ENCODE results near the gene NR6A1.

The NR6A1 gene

DNA sequence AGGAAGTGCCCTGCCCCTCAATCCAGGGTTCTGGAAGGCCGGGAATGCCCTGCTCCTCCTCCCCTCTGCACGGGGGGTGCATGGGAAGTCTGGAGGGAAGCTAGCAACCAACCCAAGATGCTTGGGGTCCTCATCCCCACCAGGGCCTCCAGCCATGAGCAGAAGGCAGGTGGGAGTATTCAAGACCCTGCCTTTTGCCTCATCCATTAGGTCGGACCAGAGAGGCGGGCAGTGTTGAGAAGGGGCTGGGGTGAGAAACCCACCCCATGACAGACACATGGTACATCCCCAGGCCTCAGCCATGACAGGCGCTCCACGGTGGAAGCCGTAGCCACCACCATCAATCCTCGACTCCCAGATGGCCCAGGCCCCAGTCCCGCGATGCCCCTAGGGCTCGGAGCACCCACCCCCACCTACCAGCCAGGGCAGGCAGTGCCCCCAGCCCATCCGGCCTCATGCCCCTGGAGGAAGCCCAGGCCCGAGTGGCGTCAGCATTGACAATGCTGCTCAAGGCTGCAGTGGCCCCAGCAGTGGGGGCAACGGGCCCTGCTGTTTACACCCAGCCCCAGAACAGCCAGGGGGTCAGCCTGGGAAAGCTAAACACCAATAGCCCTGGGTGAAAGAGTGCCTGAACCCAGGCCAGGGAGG is 272.5 kb downstream of the NR6A1 start:
- DNase-seq: no peak

DNA sequence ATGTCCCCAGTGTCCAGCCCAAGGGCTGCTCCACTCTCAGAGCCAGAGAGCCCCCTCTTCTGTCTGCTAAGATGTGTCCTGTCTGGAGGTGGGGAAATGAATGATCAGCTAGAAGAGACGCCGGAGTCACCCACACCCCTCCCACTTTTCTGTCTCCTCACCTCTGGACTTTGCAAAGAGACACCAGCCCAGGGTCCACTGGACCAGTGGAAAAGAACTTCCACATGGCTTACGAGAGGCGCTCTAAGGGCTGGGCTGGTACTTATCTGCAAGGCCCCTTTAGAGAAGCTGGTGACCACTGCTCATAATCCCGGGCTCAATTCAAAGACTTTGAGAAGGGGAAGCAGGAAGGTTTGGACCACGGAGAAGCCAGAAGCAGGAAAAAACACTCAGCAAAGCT is 273.1 kb downstream of the NR6A1 start:
- DNase-seq: no peak

DNA sequence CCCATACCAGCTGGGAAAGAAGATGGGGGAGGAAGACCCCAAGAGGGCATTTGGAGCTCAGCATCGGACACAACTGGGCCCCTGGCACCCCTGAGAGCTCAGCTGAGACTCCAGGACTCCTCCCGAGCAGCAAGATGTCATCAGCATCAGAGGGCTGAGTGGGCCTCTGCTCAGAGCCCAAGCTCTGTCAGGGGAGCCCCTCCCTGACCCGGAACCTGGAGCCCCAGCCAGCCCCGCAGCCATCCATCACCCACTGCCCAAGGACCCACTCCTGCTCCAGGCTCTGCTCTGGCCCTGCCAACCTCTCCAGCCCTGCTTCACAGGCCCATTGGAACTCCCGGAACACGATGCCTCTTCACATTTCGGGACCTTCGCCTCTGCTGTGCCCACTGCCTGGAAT is 273.7 kb downstream of the NR6A1 start:
- no peak for DNase-seq

DNA sequence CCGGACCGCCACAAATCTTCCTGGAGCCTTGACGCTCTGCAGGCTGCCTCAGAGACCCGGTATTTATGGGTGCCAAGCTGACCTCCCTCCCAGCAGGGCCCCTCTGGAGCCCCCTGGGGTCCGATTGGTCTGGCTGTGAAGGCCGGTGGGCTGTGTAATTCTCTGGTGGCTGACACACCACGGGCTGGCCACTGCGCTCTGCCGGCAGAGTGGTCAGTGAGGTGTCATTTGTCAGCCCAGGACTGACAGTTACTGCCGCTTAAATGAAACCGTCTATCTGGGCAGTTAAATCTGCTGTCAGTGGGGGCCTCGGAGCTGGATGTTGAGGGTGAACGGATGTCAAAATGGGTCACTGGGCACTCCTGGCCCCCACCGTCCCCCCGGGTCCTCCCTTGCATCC is 274.6 kb downstream of the NR6A1 start:
- no peak for DNase-seq

DNA sequence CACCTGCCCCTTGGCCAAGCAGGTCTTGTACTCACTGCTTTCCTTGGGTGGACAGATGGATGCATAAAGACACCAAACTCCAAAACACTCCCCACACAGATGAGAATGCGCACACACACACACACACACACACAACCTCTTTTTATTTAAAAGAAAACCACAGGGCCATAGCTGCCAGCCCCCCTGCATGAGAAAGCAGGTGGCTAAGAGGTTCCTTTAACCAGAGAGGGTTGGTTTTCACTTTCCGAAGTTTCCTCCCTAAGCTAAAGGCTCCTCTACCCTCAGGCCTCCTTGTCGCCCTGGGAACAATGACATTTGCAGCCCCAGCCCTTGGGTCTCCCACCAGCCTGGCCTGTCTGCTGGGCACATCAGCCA is 275.0 kb downstream of the NR6A1 start:
- no peak for DNase-seq

DNA sequence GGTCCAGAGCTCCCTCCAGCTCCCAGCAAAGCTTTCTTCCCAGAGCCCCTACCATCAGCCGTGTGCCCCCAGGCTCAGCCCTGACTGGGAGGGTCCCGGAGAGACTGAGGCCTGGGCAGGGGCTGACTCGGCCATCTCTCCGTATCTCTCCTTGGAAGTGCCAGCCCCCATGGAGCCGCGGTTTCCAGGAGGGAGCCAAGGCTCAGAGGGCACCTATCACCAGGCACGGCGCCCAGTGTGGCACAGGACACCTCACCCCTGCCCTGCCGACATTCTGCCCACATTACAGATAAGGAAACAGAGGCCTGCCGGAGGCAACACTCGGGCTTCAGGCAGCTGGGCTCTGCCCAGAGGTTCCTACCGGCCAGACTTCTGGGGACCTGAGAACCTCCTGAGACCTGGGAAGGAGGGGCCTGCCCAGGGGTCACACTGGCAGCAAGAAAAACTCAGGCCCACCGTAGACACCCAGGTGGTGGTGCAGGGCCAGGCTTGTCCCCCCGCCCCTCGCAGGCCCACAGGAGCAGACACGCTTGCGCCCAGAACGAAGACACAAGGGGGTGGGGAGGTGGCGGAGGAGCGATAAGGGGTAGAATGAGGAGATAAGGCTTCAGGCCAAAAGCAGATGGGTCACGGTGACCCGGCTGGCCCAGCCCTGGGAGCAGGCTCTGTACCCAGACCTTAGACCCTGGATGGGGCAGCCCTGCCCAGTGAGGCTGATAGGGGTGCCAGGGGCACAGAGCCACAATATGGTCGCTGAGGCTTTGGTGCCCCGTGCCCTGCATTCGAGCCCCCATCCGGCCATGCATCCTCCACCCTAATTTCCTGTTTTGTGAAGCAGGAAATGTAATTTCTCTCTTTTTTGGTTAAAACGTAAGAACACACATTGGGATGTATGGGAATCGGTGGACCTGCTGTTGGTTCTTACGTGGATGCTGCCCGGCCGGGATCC is 275.7 kb downstream of the NR6A1 start:
- no peak for DNase-seq

DNA sequence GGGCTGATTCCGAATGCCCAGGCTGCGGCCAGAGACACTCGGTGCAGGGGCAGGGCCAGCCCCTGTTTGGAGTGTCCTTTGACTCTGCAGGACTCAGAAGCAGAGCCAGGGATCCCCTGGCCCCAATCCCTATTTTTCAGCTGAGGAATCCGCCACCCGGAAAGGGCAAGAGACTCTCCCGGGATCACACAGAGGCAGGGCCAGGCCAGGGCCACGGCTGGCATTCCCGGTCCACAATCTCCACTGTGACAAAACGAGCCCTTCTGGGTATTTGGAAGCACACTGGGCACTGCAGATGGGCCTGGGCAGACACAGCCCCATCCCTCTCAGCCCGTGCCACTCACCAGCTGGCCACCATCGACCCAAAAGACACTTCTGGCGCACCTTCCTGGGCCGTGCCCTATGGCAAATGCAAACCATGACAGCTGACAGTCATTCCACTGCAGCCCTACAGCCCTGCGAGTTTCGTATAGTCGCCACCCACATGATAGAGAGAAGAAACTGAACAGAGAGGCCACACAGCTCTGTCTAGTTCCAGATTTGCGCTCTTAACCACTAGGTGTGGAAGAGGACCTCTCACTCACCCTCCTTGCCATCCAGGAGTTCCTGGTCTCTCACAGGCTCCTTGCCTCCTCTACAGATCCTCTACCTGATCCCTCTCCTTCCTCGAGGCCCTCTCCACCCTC is 277.2 kb downstream of the NR6A1 start:
- DNase-seq: no peak

DNA sequence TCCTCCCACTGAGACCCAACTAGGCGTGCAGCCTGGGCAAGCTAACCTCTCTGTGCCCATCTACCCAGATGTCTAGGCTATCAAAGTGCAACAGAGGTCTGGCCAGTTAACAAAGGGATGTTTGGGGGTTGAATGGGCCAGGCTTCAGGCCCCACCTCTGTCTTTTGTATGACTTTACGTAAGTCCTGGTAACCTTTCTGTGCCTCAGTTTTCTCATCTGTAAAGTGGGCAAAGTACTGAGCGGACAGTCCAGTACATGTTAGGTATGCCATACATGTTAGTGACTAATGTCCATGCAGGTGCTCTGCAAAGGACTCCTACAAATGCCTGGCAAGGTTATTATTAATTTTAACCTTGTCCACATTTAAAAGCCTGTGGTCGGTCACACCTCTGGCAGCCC is 277.9 kb downstream of the NR6A1 start:
- DNase-seq: no peak

DNA sequence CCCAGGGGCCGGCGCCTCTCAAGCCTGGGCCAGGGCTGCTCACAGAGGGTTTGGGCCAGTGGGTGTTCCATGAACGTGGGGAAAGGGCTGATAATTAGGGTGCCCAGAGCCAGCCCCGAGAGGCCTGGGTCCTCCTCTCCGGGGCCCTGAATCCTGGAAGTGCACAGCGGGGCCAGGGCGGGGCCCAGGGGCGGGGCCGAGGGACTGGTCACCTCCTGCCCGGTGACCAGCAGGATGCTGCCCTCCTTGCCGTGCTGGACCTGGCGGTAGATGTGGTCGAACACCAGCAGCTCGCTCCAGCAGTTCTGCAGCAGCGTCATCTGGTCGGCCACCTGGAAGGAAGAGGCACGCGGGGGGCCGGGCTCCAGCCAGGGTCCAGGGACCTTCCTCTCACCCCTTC is 278.3 kb downstream of the NR6A1 start:
- no peak for DNase-seq

DNA sequence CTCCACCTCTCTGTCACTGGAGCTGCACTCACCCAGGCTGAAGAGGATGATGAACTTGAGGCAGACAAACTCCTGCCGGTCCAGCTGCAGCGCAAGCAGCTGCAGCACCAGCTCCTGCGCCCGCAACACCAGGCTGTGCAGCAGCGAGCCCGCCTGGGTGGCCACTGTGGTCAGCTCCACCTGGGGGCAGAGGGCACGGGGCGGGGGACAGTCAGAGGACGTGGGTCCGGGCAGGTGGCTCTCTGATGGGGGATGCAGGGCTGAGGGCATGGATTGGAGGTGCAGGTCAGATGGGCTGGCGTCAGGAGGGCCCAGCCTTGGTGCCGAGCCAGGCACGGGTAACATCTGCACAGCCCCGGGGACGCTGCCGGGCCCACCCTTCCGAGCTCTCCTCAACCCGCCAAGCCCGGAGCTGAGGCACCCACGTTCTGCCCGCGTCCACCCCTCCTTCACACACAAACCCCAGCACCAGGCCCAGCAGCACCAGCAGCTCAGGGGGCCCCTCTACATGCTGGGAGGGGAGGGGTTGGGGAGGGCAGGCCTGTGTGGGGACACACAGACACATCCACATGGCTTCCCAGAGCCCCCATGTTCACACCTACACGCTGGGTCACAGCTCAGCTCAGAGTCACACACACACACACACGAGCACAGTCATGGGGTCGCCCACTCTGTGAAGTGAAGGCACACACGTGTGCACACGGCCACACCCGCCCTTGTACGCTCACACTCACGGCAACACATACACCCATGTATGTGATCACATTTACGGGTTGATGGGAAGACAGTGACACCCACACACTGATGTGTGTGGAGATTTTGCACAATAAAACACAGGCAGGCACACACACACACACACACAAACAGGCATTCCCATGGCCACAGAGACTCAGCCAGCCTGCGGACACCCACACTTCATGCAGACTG is 279.8 kb downstream of the NR6A1 start:
- DNase-seq: no peak

DNA sequence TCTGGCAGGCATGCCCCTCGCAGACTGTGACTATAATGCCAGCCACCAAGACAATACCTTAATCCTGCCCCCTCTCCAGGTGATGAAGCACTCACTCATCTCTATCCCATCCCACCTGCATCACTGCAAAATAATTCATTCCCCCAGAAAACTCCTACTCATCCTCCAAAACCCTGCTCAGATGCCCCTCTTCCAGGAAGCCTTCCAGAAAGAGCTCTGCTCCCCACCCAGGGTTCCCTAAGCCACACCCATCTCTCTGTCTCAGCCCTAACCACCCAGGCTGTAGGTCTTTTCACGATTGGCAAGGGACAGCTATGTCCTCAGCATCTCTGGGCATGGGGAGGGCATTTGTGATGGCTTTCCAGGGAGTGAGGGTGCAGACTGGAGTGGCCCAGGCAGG is 281.1 kb downstream of the NR6A1 start:
- no peak for DNase-seq

DNA sequence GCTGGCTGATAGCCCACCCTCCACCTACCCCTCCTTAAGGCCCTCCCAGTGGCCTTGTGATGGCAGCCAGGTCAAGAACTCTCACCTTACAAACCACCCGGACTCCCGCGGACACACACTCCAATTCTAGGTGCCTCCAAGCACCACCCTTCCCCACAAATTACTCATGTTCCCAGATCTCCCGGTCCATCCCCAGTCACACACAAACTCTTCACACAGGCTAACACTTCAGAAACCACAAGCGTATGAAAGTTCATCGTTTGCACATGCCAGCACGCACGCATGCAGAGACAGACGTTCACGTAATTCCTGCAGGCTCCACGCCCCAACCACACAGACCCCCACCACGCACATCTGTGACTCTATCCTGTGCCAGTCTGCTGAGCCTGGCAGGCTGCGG is 281.9 kb downstream of the NR6A1 start:
- no peak for DNase-seq

DNA sequence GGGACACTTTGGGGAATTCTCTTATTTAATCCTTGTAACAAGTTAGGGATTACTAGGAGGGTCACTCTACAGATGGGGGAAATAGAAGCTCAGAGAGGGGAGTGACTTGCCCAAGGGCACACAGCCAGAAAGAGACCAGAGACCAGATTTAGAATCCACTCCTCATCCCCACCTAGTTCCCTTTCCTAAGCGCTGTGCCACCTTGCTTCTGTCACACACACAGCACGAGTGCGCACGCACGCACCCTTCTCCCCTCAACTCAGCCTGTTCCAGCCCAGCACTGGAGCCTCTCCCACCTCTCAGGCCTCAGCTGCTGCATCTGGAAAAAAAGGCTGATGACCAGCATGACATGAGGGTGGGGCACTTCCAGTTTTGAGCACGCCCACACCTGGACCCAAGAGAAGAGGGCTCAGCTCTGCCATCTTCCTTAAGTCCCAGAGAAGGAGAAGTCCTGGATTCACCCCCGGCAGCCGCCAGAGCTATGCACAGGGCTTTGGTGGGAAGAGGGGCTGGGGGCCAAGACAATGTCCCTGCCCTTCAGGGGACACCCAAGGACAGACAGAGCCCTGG is 282.4 kb downstream of the NR6A1 start:
- no peak for DNase-seq

DNA sequence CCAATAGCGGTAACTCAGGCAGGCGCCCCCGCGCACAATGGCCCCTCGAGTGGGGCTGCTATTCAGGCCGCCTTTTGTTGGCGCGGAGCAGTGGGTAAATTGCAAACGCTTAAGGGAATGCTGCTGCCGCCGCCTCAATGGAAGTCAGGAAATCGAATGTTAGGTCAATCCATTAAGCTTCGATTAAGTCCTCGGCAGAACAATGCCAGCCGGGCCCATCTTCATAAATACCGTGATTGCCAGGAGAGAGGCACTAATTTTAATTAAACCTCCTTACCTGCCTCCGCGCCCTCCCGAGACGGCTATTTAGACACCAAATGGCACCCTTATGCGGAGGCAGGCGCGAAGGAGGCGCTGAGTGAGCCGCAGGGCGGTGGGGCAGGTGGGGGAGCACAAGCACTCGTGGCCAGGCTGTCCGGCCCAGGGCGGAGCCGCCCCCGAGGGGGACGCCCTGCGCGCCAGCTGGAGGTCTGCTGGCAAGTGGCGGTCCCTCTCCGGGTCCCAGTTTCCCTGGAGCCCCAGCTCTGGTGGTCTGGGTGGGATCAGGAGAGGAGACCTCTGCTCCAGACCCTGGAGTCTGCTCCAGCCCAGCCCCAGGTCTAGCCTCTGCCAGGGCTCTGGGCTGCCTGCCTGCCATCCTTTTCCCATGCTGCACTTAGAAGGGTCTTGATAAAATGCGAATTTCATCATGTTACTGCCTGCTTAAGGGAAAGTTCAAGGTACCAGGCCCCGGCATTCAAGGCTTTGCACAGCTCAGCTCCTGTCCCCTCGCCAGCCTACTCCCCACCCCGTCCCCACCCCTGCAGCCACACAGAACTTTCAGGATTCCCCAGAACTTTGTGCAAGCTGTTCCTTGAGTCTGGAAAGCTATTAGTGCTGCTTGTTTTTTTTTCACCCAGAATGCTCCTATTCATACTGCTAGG is 283.6 kb downstream of the NR6A1 start:
- DNase-seq: no peak

DNA sequence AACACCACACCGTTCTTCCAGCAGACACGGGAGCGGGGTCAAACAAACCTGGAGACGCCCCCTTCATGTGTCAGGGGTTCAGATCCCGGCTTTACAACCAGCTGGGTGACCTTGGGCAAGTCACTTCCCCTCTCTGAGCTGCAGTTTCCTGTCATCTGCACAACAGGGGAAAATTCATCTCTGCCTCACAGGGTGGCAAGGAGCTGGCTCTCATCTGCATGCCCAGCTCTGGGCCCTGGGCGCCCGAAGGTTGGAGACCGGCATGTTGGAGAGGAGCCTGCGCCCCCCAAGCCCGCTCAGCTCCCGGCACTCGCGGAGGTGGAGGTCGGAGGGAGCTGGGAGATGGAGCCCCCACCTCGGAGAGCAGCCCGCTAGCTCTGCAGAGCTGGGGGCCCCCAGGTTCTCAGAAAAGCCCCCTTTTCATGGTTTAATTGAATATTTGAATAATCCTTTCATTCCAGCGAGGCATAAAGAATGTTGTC is 284.3 kb downstream of the NR6A1 start:
- no peak for DNase-seq

DNA sequence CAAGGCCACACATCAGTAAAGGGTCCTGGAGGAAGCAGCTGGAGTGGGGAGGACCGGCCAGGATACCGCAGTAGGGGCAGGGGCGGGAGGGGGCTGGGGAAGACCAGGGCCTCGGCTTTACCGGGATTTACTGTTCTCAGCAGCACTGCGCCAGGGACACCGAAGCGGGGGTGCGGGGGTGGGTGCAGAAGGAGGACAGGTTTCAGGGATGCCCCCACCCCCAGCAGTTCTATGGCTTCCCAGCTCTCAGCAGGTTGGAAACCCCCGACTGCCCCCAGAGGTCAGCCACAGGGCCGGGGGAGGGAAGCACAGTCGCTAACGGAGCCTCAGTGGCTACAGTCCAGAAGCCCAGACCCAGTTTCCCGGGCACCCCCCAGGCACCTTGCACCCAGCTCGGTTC is 285.2 kb downstream of the NR6A1 start:
- no peak for DNase-seq

DNA sequence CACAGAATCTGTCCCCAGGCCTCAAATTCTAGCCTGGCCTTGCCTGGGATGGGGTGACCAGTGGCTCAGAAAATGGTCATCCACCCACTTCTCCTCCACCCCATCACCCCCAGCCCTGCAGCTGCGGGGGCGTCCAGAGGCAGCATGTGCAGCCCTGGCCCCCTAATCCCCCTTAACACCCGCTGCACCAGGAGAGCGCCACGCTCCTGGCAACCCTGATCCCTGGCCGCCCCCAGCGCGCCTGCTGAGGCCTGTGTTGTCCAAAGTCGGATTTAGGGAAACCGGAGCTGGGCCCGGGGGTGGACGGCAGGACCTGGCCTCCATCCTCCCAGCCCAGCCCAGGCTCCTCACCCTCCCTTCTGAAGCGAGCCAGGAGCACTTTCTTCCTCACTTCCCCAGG is 285.9 kb downstream of the NR6A1 start:
- DNase-seq: no peak

DNA sequence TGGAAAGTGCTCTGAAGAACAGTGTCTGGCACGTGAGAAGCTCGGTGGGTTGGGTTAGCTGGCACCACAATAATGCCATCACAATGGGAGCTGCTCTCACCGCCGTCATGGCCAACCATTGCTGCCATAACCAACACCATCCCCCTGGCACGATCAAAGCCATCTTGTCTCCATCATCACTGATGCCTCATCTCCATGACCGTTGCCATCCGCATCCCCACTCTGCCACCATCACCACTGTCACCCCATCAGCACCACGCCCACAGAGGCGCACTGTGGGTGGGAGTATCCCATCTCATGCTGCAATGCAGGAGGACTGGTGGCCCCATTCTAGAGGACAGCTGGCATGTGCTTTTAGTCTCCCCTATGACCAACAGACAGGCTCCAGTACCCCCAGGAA is 287.6 kb downstream of the NR6A1 start:
- DNase-seq: no peak

DNA sequence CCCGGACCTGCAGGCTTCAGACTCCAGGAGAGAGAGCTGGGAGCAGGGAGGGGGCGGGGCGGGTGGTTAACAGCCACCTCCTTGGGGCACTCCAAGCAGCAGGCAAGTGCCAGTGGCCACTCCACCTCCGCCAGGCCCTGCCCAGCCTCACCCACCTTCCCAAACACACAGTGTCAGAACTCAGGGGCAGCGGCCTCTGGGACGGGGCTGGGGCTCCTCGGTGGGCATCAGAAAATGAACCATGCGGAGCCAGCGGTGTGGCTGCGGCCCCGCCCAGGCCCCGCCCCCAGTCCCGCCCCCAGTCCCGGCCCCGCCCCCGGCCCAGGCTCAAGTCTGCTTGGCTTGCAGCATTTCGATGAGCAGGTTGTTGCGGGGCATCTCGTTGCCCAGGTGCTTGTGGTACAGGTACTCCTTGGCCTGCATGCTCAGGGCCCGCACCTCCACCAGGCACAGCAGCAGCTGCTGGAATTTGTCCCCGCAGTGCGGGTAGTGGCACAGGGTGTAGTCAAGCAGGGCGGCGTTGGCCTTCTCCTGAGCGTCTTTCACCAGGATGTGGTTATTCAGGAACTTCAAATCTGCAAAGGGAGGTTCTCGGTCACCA is 288.6 kb downstream of the NR6A1 start:
- DNase-seq: no peak

DNA sequence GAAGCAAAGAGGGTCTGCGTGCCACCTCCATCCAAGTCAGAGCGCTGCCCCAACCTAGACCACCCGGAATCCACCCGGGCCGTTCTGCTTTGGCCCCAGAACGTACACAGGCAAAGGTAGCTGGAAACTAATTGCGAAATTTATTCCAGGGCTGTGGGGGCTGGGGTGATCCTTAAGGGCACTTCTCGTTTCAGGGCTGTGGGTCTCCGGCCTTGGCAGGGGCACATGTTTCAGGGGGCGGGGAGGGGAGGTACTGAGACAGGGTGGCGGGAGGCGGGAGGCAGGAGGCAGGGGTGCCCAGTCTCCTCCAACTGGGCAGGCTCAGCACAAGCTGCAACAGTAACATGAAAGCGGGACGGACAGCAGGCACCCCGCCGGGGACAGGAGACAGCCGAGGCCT is 290.0 kb downstream of the NR6A1 start:
- DNase-seq: no peak

DNA sequence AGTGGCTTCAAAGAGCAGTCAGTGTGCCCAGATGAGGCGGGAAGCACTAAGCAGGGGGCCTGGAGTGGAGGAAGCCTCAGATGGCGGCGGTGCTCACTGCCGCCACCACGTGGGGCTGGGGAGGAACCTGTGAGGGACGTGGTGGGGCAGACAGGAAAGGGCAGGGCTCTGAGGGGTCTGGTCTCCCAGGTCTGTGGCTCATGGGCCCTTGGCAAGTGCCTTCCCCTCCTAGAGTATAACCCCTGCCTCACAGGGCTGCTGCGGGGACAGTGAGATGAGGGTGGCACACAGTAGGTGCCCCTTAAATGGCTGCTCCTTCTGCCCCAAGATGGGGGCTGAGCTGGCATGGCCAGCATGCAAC is 290.5 kb downstream of the NR6A1 start:
- DNase-seq: no peak
